A549 (cell line): ENCODE results near the gene CGB7.

Experiments
- CBX2 ChIP-seq: fragments of 200-600 bp; sonication (generic); IDR thresholded peaks from 2 replicates; pipeline ENCODE4 v1.6.1; 2016; ENCODE audit warnings: low read depth, mild to moderate bottlenecking, borderline replicate concordance
- CTCF ChIP-seq: fragments of >200 bp; sonication (Bioruptor Twin); formaldehyde crosslinking; IDR thresholded peaks from 3 replicates; pipeline ENCODE4 v1.5.1; 2016
- POLR2A ChIP-seq: IDR thresholded peaks from 2 replicates; pipeline ENCODE4 v1.6.1; 2012; ENCODE audit warnings: mild to moderate bottlenecking, low read length
- TP53 ChIP-seq: fragments of 250-450 bp; sonication (Bioruptor Pico); IDR thresholded peaks from 2 replicates; pipeline ENCODE4 v1.5.0; 2021; ENCODE audit warnings: mild to moderate bottlenecking, moderate library complexity

DNA sequence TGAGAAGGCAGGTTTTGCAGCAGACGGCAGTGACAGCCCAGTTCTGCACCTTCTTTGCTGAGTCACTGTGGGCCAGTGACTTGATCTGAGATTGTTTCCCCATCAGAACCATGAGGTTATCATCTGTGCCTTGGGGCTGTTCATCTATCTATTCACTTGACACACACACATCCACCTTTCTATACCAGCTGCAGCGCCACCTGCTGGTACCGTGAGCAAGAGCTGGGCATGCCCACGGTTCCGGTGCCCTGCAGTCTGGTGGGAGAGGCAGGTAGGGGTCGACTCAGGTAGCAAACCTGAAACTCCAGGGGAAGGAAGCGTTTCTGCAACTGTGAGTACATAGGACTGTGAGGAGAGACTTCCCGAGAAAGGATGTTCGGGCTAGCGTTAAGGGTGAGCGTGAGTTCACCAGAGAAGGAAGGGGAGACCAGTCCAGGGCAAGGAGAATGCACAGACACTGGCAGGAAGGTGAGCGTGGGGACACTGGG lies 49.1 kb upstream of the CGB7 start:
- no peak for TF ChIP-seq CBX2
- peak; percentile 93 for TF ChIP-seq CTCF
- TF ChIP-seq POLR2A = no peak
- TF ChIP-seq TP53 (CRISPR knock-in tag) = 0 out of 2 replicates have a peak, but pooled peaks have one; percentile 58
